GM21737 (cell line): ENCODE data around the gene PTP4A1.

ENCODE experiments used
- ATAC-seq: cut with Tn5 transposase; IDR thresholded peaks from one replicate; pipeline ENCODE4 v1.9.1; 2021; ENCODE audit warnings: mild to moderate bottlenecking, moderate library complexity; ENCODE audit not compliant: unreplicated experiment

The PTP4A1 gene

DNA sequence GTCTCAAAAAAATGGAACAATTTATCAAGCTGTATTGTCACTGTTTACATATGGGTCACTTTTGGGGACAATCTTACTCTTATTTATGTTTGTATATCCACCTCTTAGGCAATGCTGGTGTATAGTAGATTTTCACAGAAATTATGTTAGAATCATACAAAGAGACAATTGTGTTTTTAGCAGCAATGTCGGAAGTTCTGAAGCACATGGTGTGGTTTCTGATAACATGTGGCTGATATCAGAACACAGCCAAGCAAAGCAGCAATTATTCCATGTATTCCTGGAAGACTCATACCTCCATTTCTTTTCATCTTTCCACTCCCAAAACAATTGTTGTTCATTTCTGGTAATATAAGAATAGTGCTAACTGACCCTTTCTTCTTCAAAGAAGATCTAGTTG, 17.5 kb upstream of the PTP4A1 start:
- no peak for ATAC-seq

DNA sequence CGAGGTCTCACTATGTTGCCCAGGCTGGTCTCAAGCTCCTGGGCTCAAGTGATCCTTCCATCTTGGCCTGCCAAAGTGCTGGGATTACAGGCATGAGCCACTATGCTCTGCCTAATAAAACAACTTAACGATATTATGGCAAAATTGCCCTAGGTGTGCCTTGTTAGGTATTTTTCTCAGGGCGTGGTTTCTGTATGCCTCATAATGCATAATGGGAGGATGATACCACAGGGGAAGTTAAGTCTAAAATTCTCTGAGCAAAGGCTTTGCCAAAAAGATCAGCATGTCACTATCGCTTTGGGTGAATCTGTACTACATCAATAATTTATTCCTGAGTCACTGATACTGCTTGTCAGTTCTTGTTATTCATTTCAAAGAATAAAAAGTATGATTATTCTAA, 15.9 kb upstream of the PTP4A1 start:
- no peak for ATAC-seq

DNA sequence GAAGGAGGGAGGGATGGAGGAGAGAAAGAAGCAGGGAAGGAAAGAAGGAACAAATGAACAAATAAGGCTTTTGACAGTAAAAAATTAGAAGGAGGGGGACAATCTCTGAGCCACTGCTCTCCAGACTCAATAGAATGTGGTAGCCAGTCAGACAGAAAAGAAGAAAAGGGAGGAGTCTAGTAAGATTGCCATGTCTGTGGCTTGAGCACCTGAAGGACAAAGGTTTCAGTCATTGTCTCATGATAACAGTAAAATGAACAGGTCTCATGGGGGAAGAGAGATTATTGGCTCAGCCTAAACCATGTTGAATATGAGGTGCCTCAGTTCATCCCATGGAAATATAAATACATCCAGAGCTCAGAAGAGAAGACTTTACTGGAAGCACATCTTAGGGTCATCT, 14.0 kb upstream of the PTP4A1 start:
- ATAC-seq, result no peak

DNA sequence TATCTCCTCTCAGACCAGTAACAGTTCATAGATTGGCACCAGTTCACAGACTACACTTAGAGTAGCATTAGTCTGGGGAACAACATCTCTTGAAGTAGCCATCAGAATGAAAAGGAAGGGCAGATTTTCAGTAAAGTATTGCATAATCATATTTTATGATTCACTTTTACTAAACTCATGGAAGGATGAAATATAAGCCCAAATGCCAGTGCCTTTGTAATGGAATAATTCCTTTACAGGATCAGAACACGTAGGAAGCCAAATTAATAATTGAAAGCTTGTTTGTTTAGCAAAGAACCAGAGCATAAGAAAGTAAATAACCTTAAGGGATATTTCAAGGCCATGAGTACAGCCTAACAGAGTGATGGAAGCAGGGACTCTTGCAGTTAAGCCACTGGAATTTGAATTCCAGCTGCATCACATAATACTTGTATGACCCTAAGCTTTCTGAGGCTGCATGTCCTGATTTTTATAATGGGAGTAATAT, 11.4 kb upstream of the PTP4A1 start:
- no peak for ATAC-seq

DNA sequence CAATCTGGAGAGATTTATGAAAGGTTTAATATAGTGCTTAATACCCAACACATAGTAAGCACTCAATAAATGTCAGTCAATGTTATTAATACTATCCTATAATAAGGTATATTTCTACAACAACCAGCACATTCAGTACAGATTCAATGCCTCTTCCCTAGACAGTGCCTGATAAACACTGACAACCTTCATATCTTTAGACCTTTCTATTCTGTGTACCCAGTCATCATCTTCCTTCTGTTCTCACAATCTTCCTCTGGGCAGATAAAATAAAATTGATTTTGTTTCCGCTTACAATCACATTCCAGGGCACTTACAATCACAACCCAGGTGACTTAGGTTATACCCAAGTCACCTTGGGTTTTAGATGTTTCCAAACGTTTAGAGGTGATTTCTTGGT, 11.0 kb upstream of the PTP4A1 start:
- no peak for ATAC-seq

DNA sequence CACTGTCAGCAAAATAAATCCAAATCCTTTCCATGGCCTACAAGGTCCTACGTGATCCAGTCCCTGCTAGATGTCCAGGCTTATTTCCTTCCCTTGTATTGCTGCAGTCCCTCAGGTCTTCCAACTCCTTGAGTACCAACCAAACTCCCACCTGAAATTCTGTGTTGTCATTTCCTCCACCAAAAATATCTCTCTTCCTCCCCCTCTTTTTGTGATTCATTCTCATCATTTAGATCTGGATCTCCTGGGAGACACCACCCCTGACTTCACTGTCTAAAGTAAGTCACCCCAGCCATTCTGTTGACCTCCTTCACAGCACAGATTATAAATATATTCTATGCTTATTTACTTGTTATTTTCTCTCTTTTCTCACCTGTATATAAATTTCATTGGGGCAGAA, 9.0 kb upstream of the PTP4A1 start:
- ATAC-seq, result no peak

DNA sequence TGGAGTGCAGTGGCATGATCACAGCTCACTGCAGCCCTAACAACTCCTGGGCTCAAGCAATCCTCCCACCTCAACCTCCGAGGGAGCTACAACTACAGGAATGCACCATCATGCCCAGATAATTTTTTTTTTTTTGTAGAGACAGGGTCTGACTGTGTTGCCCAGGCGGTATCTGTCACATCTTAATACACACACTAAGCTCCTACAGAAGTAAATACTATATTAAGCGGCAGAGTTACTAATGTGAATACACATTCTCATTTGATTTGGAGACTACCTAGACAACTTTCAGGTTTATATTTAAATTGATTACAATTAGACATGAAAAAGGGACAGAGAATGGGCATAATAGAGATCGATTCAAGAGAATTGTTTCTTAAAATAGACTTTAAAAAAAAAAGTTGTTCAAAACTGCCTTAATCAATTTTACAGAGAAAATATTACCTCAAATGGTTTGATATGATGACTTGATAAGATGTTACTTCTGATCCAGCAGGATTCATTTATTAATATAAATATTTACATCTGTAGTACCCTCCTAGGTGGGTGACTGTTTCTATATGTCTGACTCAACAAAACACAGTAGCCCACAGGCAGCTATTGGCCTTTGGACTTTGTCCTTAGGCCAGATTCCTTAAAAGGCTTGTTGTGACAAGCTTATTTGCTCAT, 7.1 kb upstream of the PTP4A1 start:
- ATAC-seq, result no peak

DNA sequence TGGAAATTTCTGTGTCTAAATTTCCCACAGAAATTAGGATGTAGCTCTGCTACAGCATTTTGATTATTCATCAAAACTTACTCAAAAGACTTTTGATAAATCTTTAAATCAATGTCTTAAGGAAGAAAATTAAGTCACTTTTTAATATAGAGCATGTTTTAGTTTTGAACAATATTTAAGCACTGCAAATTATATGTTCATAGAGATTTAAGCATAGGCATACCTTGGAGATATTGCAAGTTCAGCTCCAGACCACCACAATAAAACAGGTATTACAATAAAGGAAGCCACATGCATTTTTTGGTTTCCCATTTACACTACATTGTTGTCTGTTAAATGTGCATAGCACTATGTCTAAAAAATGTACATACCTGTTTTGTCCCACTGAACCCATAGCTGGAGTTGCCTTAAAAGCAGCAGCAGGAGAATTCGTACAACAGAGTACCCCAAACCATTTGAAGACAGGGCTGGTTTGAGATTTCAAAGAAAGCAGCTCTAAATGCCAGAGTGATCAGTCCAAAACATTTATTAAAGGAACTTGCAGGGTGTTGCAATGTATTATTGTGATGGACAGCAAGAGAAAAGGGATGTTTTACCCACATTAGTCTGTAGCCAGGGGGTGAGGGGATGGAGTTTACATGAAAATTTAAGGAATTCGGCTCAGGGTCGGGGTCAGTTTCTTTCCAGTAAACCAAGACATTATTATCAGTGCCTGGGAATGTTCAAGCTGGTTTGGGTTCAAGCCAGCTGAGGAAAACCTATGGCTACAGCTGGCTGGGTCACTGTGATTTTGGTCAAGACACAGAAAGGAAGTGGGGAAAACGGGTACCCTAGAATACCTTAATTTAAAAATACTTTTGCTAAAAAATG, 6.3 kb upstream of the PTP4A1 start:
- ATAC-seq, result no peak

DNA sequence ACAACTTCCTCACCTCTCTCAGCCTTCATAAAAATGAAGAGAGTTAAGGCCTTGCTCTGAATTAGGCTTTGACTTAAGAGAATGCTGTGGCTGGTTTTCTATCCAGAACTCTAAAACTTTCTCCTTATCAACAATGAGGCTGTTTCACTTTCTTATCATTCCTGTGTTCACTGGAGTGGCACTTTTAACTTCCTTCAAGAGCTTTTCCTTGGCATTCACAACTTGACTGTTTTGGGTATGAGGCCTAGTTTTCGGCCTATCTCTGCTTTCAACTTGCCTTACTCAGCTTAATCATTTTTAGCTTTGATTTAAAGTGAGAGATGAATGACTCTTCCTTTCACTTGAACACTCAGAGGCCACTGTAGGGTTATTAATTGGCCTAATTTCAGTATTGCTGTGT, 4.3 kb upstream of the PTP4A1 start:
- no peak for ATAC-seq

DNA sequence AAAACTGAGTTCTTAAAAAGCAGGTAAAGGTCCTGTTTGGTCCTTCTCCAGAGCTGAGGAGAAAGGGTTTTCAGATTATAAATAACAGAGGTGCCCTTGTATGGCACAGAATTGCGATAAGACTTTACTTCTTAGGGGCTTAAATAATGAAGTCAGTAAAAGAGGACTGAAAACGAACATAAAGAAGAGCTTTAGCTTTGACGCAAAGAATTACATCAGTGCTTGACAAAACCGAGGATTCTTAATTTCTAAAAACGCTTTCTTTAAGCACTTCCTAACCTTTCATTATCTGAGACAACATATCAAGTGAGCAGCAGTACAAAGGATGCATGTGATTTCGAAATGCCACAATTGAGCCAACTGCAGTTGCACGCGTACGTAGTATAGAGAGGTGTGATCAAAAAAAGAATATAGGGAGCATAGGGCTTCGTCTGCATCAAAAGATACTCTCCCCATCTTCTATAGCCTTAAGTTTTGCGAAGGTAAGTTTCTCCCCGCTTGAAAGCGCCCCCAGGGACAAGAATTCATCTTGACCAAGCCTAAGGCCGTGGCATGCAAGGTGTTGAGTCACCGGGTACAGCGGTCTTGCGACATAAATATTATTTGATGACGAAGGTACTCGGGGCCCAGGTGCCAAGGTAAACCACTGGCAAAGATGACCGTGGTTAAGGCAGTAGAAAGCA, 778 bp upstream of the PTP4A1 start:
- no peak for ATAC-seq

DNA sequence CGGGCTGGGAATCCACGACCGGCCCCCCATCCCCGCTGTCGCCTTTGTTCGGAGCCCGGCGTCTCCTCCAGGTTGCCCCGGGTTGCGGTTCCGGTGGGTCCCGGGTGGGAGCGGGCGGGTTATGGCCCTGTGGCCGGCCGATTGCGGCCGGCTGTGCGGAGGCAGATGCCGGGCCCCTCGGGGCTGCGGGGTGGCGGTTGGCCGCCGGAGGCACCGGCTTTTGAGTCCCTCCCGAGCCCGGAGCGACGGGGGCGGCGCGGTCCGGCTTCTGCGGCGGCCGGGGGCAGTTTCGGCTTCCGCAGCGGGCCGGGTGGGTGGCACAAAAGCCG, 431 bp downstream of the PTP4A1 start:
- ATAC-seq, result peak; percentile 0

DNA sequence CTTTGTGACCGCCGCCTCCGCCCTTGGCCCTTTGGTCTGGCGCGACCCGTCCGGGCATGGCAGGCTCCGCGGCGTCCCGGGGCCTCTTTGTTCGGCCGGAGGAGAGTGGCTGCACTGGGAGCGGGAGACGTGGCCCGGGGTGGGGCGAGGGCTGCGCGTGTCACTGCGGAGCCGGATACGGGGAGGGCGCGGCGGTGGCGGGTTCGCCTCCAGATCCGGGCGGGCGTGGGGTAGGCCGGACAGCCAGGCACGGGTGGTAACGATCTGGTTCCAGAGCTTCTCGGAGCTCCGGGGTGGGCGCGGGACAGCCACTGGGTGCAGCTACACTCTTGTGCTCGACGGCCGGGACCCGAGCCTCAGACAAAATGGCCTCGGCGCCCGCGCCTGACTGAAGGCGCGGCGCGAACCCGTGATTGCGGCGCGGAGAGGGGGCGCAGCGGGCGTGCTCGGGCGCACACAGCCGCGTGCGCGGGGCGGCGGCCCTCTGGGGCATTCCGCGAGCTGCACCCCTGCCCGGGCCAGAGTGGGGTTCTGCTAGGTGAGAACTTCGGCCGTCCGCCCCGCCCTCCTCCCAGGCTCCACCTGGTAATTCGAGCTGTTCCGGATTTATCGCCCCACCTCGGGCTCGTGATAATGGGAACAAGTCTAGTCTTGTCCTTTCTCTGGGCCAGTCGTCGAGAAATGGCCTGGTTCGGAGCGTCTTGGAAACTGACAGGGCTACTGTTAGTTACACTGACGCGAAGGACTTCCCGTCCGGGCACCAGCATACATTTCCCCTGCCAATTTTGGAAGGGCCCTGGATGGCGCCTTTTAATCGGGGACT, 1.0 kb downstream of the PTP4A1 start:
- ATAC-seq, result peak; percentile 43

DNA sequence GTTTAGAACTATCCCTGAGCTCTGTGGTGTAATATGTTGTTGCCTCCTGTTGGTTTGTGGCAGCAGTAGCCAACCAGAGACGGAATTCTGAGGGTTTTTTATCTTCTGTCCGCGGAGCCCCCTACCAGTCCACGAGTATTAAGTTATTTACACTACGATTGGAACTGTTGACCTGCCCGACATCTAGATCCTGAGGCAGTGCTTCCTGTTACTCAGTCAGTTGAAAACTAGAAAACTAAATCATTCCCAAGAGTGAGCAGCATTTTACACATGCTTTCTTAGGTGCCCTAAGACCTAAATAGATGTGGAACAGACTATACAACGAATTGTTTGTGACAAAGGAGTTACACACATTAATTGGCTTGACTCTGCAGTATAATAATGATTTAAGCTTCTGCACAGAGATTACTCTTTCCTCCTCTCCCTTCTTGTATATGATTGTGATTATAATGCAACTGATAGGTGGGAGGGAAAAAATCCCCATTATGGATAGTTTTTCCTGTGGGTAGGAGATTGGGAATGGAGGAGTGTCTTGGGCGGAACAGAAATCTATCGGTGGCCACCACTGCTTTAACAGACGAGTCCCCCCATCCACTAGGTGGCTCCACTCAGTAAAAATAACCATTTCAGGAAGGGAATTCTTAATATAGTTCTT, 1.7 kb downstream of the PTP4A1 start:
- peak; percentile 19 for ATAC-seq

DNA sequence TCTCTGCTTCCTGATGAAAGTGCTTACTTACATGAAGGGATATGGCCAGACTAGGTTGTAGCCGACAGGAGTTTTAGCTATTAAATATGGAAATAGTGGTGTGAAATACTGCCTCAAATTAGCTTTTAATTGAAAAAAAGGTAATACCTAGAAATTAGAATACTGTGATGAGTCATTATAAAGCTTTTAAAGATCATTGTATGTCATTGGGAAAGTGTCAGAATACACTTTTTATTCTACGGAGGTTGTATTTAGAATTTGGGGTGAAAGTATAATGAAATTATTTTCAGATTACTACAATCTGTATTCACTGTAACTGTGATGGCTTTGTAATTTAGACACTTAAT, 2.2 kb downstream of the PTP4A1 start:
- no peak for ATAC-seq

DNA sequence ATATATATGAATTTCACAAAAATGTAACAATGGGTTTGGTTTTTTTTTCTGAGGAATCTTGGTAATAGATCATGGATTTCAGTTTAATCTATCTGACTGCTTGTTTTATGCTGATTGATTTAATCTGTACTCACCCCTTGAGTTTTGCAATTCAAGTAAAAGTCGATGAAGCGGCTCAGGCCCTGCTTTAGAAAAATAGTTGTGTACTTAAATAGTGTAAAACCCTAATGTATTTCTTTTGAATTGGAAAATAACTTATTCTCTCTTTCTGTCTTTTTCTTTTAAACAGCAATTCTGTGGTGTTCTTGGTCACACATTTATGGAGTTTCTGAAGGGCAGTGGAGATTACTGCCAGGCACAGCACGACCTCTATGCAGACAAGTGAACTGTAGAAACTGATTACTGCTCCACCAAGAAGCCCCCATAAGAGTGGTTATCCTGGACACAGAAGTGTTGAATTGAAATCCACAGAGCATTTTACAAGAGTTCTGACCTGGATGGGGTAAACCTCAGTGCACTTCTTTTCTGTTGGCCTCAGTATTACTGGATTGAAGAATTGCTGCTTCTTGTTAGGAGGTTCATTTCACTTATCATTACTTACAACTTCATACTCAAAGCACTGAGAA, 4.0 kb downstream of the PTP4A1 start:
- no peak for ATAC-seq

DNA sequence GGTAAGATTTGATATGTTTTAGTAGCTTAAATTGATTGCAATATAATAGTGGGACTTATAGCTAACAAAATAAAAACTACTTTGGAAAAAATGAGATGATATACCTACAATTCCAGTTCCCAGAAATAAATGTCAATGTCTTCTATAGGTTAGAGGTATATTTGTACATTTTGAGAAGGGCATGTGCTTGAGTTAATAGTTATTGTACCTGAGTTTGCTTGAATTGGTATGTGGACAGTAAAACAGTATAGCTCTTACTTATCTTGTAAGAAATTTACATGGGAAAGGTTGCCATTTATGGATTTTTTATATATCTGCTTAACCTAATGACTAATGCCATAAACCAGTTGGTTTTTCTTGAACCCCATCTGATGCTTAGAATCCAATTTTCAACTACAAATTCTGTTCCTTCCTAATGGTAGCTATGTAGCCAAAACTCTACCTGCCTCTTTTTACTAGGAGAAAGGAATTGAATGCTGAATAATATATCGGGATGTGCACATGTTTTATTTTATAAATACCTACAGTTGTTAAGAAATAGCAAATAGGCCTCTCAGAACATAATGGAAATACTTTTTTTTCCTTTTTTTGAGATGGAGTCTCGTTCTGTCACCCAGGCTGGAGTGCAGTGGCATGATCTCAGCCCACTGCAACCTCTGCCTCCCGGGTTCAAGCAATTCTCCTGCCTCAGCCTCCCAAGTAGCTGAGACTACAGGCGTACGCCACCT, 4.9 kb downstream of the PTP4A1 start:
- no peak for ATAC-seq

DNA sequence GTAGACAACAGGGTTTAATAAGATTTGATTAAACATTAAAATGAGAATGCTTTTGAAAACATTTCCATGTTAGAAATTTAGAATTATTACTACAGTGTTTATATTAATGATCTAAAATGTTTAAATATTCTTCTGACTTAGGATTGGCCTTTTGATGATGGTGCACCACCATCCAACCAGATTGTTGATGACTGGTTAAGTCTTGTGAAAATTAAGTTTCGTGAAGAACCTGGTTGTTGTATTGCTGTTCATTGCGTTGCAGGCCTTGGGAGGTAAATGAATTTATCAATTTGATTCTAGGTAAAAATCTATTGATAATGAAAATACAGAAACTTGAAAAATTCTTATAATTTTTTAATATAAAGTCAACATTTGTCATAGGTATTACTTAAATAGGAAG, 6.5 kb downstream of the PTP4A1 start:
- no peak for ATAC-seq

DNA sequence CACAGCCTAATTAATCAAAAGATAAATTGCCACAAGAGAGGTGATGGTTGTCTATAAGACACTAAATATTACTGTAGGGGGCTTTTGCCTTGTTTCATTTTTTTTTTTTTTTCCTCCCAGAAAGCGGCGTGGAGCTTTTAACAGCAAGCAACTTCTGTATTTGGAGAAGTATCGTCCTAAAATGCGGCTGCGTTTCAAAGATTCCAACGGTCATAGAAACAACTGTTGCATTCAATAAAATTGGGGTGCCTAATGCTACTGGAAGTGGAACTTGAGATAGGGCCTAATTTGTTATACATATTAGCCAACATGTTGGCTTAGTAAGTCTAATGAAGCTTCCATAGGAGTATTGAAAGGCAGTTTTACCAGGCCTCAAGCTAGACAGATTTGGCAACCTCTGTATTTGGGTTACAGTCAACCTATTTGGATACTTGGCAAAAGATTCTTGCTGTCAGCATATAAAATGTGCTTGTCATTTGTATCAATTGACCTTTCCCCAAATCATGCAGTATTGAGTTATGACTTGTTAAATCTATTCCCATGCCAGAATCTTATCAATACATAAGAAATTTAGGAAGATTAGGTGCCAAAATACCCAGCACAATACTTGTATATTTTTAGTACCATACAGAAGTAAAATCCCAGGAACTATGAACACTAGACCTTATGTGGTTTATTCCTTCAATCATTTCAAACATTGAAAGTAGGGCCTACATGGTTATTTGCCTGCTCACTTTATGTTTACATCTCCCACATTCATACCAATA, 7.8 kb downstream of the PTP4A1 start:
- ATAC-seq, result no peak

DNA sequence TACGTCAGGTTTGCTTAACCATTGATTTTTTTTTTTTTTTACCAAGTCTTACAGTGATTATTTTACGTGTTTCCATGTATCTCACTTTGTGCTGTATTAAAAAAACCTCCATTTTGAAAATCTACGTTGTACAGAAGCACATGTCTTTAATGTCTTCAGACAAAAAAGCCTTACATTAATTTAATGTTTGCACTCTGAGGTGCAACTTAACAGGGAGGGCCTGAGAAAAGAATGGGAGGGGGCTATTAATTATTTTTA, 8.4 kb downstream of the PTP4A1 start:
- ATAC-seq, result no peak
